Neural progenitor cell (in vitro differentiated cells): Measurements from ENCODE around the gene C12orf42. TPM values are rescaled to one million over a fixed set of nuclear protein-coding genes. Genes with fewer than 3 reads are reported as not detected.

Source experiments
- DNase-seq: peaks from one replicate; pipeline ENCODE4 v3.0.0-alpha.2; 2016; ENCODE audit warnings: low spot score
- H2AFZ ChIP-seq: fragments of 200-600 bp; sonication (generic); replicated peaks from 2 replicates; pipeline ENCODE4 v1.6.1; 2016; ENCODE audit warnings: antibody characterized with exemption
- H3F3A ChIP-seq: fragments of 200-600 bp; sonication (generic); 2 replicates; pipeline ENCODE4 v1.6.1; 2016; ENCODE audit warnings: antibody characterized with exemption, low read depth
- H3K27ac ChIP-seq: fragments of 200-600 bp; sonication (generic); 2 replicates; pipeline ENCODE4 v1.5.1; 2016; ENCODE audit warnings: mild to moderate bottlenecking
- H3K27me3 ChIP-seq: fragments of 200-600 bp; sonication (generic); 2 replicates; pipeline ENCODE4 v1.6.1; 2016; ENCODE audit warnings: mild to moderate bottlenecking, moderate library complexity
- H3K36me3 ChIP-seq: fragments of 200-600 bp; sonication (generic); 2 replicates; pipeline ENCODE4 v1.5.1; 2016
- H3K4me1 ChIP-seq: fragments of 200-600 bp; sonication (generic); 2 replicates; pipeline ENCODE4 v1.6.1; 2016; ENCODE audit warnings: mixed run types
- H3K4me2 ChIP-seq: fragments of 200-600 bp; sonication (generic); 2 replicates; pipeline ENCODE4 v1.6.1; 2016
- H3K4me3 ChIP-seq: fragments of 200-600 bp; sonication (generic); 2 replicates; pipeline ENCODE4 v1.5.1; 2016
- H3K79me2 ChIP-seq: fragments of 200-600 bp; sonication (generic); 2 replicates; pipeline ENCODE4 v1.6.1; 2016; ENCODE audit warnings: low read depth
- H3K9ac ChIP-seq: fragments of 200-600 bp; sonication (generic); 2 replicates; pipeline ENCODE4 v1.6.1; 2016
- H3K9me3 ChIP-seq: fragments of 200-600 bp; sonication (generic); 2 replicates; pipeline ENCODE4 v1.5.1; 2016; ENCODE audit warnings: low read depth
- H4K20me1 ChIP-seq: fragments of 200-600 bp; sonication (generic); 2 replicates; pipeline ENCODE4 v1.6.1; 2016; ENCODE audit warnings: low read depth
- H3K27ac Mint-ChIP-seq: 3 replicates; pipeline ENCODE4 v1.8.0; 2021; ENCODE audit warnings: mixed read lengths
- H3K27me3 Mint-ChIP-seq: 2 replicates; pipeline ENCODE4 v1.8.0; 2022; ENCODE audit warnings: low read depth, mild to moderate bottlenecking, inconsistent platforms, moderate library complexity, mixed read lengths; ENCODE audit not compliant: insufficient read depth
- H3K36me3 Mint-ChIP-seq: 3 replicates; pipeline ENCODE4 v1.8.0; 2021; ENCODE audit warnings: mixed read lengths
- H3K4me1 Mint-ChIP-seq: 3 replicates; pipeline ENCODE4 v1.8.0; 2021; ENCODE audit warnings: mixed read lengths
- H3K4me3 Mint-ChIP-seq: 3 replicates; pipeline ENCODE4 v1.8.0; 2021; ENCODE audit warnings: mild to moderate bottlenecking, moderate library complexity, mixed read lengths
- H3K9me3 Mint-ChIP-seq: 3 replicates; pipeline ENCODE4 v1.8.0; 2020; ENCODE audit warnings: mixed read lengths
- EZH2 ChIP-seq: fragments of 200-600 bp; sonication (generic); IDR thresholded peaks from 2 replicates; pipeline ENCODE4 v1.6.1; 2017; ENCODE audit warnings: antibody characterized with exemption, mild to moderate bottlenecking, moderate library complexity
- EZH2phosphoT487 ChIP-seq: fragments of 200-600 bp; sonication (generic); IDR thresholded peaks from 2 replicates; pipeline ENCODE4 v1.6.1; 2017; ENCODE audit warnings: antibody characterized with exemption
- total RNA-seq: library from RNA; depleted of rRNA; stranded (reverse); fragments of >200 nt; gene quantifications from 2 replicates; pipeline ENCODE4 v1.2.3, GENCODE V29; 2015; ENCODE audit warnings: low replicate concordance
- TF ChIP-seq, protein P1 (sequence below): fragments of 200-600 bp; sonication (generic); IDR thresholded peaks from 2 replicates; pipeline ENCODE4 v1.5.1; 2017; ENCODE audit warnings: antibody characterized with exemption, mild to moderate bottlenecking

Gene C12orf42
- total RNA-seq, 1 donor from 2014 or later: 1.1 TPM

DNA sequence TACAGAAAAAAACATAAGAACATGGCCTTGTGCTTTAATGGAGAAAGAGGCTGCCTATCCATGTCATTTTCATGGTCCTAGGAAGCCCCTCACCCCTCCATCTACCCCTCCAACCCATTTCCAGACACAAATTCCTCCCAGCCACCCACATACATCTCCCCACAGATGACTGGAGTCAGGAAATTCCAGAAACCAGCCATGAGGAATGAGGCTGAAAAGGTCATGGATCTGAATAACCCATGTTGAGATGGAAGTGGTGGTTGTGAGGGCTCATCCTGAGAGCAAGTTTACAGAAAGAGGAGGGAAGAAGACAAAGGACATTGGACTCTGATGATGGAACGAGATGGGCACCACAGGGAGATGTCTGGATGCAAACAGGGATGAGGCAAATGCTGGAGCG, 23.9 kb upstream of the C12orf42 start:
- Histone ChIP-seq H3K27me3 (no peaks in the 10 kb centered on the region), H3K4me2 (no peak overlapping the region), H3K79me2 (no peaks in the 10 kb centered on the region), H3F3A (no peaks in the 10 kb centered on the region), H3K4me3 (no peak overlapping the region), H3K9me3 (no peaks in the 10 kb centered on the region), H2AFZ (no peak overlapping the region), H3K9ac (no peak overlapping the region), H3K36me3 (no peaks in the 10 kb centered on the region), H4K20me1 (no peaks in the 10 kb centered on the region), H3K27ac (no peak overlapping the region), H3K4me1 (peaks cover 11% of the 10 kb centered on the region)
- TF ChIP-seq EZH2 (no peak), EZH2phosphoT487 (no peak)
- TF ChIP-seq, protein P1, sequence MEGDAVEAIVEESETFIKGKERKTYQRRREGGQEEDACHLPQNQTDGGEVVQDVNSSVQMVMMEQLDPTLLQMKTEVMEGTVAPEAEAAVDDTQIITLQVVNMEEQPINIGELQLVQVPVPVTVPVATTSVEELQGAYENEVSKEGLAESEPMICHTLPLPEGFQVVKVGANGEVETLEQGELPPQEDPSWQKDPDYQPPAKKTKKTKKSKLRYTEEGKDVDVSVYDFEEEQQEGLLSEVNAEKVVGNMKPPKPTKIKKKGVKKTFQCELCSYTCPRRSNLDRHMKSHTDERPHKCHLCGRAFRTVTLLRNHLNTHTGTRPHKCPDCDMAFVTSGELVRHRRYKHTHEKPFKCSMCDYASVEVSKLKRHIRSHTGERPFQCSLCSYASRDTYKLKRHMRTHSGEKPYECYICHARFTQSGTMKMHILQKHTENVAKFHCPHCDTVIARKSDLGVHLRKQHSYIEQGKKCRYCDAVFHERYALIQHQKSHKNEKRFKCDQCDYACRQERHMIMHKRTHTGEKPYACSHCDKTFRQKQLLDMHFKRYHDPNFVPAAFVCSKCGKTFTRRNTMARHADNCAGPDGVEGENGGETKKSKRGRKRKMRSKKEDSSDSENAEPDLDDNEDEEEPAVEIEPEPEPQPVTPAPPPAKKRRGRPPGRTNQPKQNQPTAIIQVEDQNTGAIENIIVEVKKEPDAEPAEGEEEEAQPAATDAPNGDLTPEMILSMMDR: no peak
- H3K4me1 Mint-ChIP-seq: peaks cover 5% of the 10 kb centered on the region
- DNase-seq: no peak
- no peak overlapping the region for H3K27ac Mint-ChIP-seq
- H3K9me3 Mint-ChIP-seq: peaks cover 2% of the 10 kb centered on the region
- peaks cover 4% of the 10 kb centered on the region for H3K27me3 Mint-ChIP-seq
- no peak overlapping the region for H3K4me3 Mint-ChIP-seq
- no peaks in the 10 kb centered on the region for H3K36me3 Mint-ChIP-seq

- Histone ChIP-seq H3K79me2 (no peaks in the 10 kb centered on the region), H2AFZ (no peak overlapping the region), H3K4me1 (peaks cover 6% of the 10 kb centered on the region), H4K20me1 (no peaks in the 10 kb centered on the region), H3K9me3 (no peaks in the 10 kb centered on the region), H3K36me3 (no peaks in the 10 kb centered on the region), H3K27me3 (no peaks in the 10 kb centered on the region), H3K9ac (no peak overlapping the region), H3K27ac (no peak overlapping the region), H3K4me2 (no peak overlapping the region), H3F3A (no peaks in the 10 kb centered on the region), H3K4me3 (no peak overlapping the region)
- H3K36me3 Mint-ChIP-seq: no peaks in the 10 kb centered on the region
- no peak for DNase-seq
- H3K4me3 Mint-ChIP-seq: no peak overlapping the region
- no peak overlapping the region for H3K27ac Mint-ChIP-seq
- H3K27me3 Mint-ChIP-seq: peaks cover 4% of the 10 kb centered on the region
- peaks cover 10% of the 10 kb centered on the region for H3K4me1 Mint-ChIP-seq
- TF ChIP-seq, protein P1: no peak
- no peak for TF ChIP-seq EZH2
- no peak for TF ChIP-seq EZH2phosphoT487
- H3K9me3 Mint-ChIP-seq: peaks cover 2% of the 10 kb centered on the region
These were observed 23.1 kb upstream of the C12orf42 start for GRCh38 chr12:103518899-103519298.

DNA sequence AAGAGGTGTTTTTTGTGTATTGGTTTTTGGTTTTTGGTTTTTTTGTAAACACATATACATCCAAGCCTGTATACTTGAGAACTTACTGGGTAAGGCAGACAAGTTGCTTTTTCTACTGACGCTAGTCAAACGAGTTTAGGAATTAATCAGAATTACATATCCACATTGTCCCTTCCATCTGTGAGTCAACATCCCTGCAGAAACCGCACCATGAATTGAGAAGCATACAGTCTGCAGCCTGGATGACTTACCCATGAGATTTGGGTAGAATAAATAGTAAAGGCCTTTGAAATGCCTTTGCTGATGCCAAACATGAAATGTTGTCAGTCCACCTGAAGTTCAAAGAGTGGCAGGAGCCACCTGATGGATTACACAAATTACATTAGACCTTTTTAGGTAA, 21.4 kb upstream of the C12orf42 start:
- H3K27ac Mint-ChIP-seq: no peak overlapping the region
- Histone ChIP-seq H3K36me3 (no peaks in the 10 kb centered on the region), H4K20me1 (no peaks in the 10 kb centered on the region), H3K27me3 (no peaks in the 10 kb centered on the region), H3K4me2 (no peak overlapping the region), H2AFZ (no peak overlapping the region), H3K9ac (no peak overlapping the region), H3K79me2 (no peaks in the 10 kb centered on the region), H3K4me1 (no peaks in the 10 kb centered on the region), H3K9me3 (no peaks in the 10 kb centered on the region), H3K27ac (no peak overlapping the region), H3K4me3 (no peak overlapping the region), H3F3A (no peaks in the 10 kb centered on the region)
- TF ChIP-seq, protein P1: no peak
- TF ChIP-seq EZH2 (no peak), EZH2phosphoT487 (no peak)
- peaks cover 12% of the 10 kb centered on the region for H3K4me1 Mint-ChIP-seq
- no peaks in the 10 kb centered on the region for H3K36me3 Mint-ChIP-seq
- no peak overlapping the region for H3K4me3 Mint-ChIP-seq
- peaks cover 10% of the 10 kb centered on the region for H3K27me3 Mint-ChIP-seq
- H3K9me3 Mint-ChIP-seq: peaks cover 2% of the 10 kb centered on the region
- no peak for DNase-seq
